Activated B cell treated with CpG ODN at 0.5 μM for 24 hours (primary cell): ENCODE data around the gene TTLL12. TPM values are rescaled to one million over a fixed set of nuclear protein-coding genes. Genes with fewer than 3 reads are reported as not detected.
A peak's percentile ranks its signal among the peaks of the same experiment; 100 is the strongest.

Experiments
- ATAC-seq: fragments of 200-7000 bp; cut with Tn5 transposase; one replicate; pipeline ENCODE4 v1.10.0; 2021; ENCODE audit warnings: low read depth, mild to moderate bottlenecking, moderate library complexity
- CTCF ChIA-PET: fragments of 350-600 bp; sonication (Branson Sonifier 250); formaldehyde crosslinking; loops from one replicate; lab custom pipeline; 2021; ENCODE audit warnings: antibody characterized with exemption; lab: Charles Lee
- POLR2A ChIA-PET: fragments of 350-600 bp; sonication (Branson Sonifier 250); formaldehyde crosslinking; loops from one replicate; lab custom pipeline; 2021; ENCODE audit warnings: antibody characterized with exemption; lab: Charles Lee
- DNase-seq: peaks from one replicate; pipeline ENCODE4 v3.0.0; 2022
- H3K27ac Mint-ChIP-seq: one replicate; pipeline ENCODE4 v1.8.0; 2020; ENCODE audit warnings: mixed read lengths
- H3K27me3 Mint-ChIP-seq: one replicate; pipeline ENCODE4 v1.8.0; 2021; ENCODE audit warnings: mixed read lengths
- H3K36me3 Mint-ChIP-seq: one replicate; pipeline ENCODE4 v1.8.0; 2021; ENCODE audit warnings: low read depth, mixed read lengths
- H3K4me1 Mint-ChIP-seq: one replicate; pipeline ENCODE4 v1.8.0; 2021; ENCODE audit warnings: mixed read lengths
- H3K4me3 Mint-ChIP-seq: one replicate; pipeline ENCODE4 v1.8.0; 2020; ENCODE audit warnings: mild to moderate bottlenecking, mixed read lengths
- H3K9me3 Mint-ChIP-seq: one replicate; pipeline ENCODE4 v1.8.0; 2020; ENCODE audit warnings: mixed read lengths
- intact Hi-C: fragments of 100-400 bp; cut with micrococcal nuclease; formaldehyde crosslinking; loops from one replicate; pipeline ENCODE4 v1.15.1; 2024
- total RNA-seq: library from RNA; stranded (reverse); gene quantifications from 2 replicates; pipeline ENCODE4 v1.2.3, GENCODE V29; 2022
- TF ChIP-seq, protein P1 (sequence below): fragments of 200-600 bp; IDR thresholded peaks from one replicate; pipeline ENCODE4 v1.8.0; 2022; ENCODE audit warnings: antibody characterized with exemption, mild to moderate bottlenecking

Gene TTLL12
- total RNA-seq, 1 donor from 2014 or later: 31.5 TPM

DNA sequence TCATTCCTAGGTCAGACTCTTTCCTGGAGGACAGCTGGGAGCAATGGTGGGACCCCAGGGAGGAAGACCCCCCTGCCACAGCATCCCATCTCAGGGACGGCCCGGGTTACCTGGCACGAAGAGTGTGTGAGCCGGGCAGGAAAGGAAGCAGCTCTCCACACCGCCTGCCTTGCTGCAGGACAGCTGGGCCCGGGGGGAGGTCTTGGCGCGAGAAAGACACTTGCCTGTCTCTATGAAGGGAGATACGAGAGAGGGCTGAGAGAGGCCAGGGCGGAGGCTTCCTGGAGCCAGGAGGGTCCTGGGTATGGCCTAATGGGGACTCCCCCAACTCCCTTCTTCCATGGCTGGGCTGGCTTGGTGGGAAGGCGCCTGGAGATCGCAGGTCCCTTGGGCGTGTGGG is 36.1 kb upstream of the TTLL12 start:
- ChIA-PET POLR2A (no interaction called here), CTCF (no interaction called here)
- Mint-ChIP-seq H3K27ac (no peak overlapping the region), H3K27me3 (peaks cover under 1% of the 10 kb centered on the region), H3K36me3 (no peaks in the 10 kb centered on the region), H3K4me3 (no peak overlapping the region), H3K9me3 (no peaks in the 10 kb centered on the region), H3K4me1 (no peaks in the 10 kb centered on the region)
- no peak for DNase-seq
- no peak for ATAC-seq
- intact Hi-C loops: no loop called here
- TF ChIP-seq, protein P1, sequence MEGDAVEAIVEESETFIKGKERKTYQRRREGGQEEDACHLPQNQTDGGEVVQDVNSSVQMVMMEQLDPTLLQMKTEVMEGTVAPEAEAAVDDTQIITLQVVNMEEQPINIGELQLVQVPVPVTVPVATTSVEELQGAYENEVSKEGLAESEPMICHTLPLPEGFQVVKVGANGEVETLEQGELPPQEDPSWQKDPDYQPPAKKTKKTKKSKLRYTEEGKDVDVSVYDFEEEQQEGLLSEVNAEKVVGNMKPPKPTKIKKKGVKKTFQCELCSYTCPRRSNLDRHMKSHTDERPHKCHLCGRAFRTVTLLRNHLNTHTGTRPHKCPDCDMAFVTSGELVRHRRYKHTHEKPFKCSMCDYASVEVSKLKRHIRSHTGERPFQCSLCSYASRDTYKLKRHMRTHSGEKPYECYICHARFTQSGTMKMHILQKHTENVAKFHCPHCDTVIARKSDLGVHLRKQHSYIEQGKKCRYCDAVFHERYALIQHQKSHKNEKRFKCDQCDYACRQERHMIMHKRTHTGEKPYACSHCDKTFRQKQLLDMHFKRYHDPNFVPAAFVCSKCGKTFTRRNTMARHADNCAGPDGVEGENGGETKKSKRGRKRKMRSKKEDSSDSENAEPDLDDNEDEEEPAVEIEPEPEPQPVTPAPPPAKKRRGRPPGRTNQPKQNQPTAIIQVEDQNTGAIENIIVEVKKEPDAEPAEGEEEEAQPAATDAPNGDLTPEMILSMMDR: no peak

DNA sequence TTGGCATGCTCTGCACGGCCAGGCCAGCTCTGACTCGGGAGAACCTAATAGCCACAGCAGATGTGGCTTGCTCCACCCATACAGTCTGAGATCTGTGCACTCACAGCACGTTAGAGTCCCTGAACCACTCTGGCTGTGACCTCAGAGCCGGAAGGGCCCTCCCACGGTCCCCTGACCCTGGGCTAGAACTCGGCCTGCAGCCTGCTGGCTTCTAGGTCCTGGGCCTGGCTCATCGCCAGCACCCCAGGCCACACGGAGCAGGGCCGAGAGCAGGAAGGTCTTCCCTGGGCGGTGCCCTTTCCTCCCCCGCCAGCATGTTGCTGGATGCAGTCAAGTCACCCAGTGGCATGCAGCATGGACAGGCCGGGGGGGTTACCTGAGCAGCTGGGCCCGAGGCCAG is 35.3 kb upstream of the TTLL12 start:
- CTCF ChIA-PET: no interaction called here
- H3K27me3 Mint-ChIP-seq: peaks cover 4% of the 10 kb centered on the region
- POLR2A ChIA-PET: no interaction called here

DNA sequence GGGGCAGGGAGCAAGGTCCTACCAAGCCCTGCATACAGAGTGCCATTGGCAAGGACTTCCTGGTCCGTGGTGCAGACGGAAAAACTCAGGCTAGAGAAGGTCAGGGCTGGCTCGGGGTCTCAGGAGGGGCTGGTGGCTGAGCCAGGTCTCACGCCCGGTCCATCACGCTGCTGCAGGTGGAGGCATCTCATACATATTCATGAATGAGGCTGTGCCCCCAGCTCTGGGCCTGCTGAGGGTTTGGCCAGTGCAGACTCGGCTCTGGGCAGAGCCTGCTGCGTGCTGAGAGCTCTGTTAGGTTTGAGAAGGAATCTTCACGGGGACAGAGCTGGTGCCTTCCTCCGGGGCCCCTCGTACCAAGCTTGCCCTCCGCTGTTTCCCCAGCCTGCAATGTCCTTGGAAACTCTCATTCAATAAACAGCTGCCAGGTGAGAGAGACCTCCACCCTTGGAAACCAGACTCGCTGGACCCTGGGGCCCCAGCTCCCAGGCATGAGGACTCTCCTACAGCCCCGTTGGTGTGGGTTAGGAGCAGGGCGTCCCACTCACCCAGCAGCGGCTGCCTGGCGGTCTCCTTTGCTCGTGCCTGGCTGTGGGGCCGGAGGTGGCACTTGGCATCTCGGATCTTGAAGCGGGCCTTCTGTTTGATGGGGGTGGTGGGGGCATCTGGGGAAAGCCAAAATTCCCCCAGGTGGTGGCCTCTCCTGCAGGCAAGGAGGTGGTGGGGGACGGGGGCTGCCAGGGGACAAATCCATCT is 33.9 kb upstream of the TTLL12 start:
- Mint-ChIP-seq H3K27ac (no peak overlapping the region), H3K9me3 (no peaks in the 10 kb centered on the region), H3K36me3 (no peaks in the 10 kb centered on the region), H3K4me3 (no peak overlapping the region), H3K27me3 (peaks cover 6% of the 10 kb centered on the region), H3K4me1 (no peaks in the 10 kb centered on the region)
- CTCF ChIA-PET: no interaction called here
- TF ChIP-seq, protein P1: no peak
- no peak for DNase-seq
- no peak for ATAC-seq
- intact Hi-C loops: no loop called here
- POLR2A ChIA-PET: no interaction called here

More for the DNA sequence above, 35.3 kb upstream of the TTLL12 start:
- no peak overlapping the region for H3K27ac Mint-ChIP-seq
- DNase-seq (no peak), ATAC-seq (no peak)
- TF ChIP-seq, protein P1: no peak
- no peaks in the 10 kb centered on the region for H3K4me1 Mint-ChIP-seq
- H3K36me3 Mint-ChIP-seq: no peaks in the 10 kb centered on the region
- no peaks in the 10 kb centered on the region for H3K9me3 Mint-ChIP-seq
- intact Hi-C loops: no loop called here
- no peak overlapping the region for H3K4me3 Mint-ChIP-seq

DNA sequence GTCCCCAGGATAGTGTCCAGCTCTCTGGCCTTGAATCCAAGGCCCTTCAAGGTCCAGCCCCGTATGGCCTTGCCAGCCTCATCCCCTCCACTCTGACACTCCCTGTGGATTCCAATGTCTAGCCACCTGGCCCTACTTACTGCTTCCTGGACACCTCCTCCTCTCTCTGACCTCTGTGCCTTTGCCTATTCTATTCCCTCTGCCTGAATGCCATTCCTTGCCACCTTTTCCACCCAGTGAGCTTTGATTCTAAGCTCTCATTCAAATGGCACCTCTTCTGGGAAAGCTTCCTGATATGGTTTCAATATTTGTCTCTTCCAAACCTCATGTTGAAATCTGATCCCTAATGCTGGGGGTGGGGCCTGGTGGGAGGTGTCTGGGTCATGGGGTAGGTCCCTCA is 31.9 kb upstream of the TTLL12 start:
- CTCF ChIA-PET: no interaction called here
- no peaks in the 10 kb centered on the region for H3K4me1 Mint-ChIP-seq
- H3K4me3 Mint-ChIP-seq: no peak overlapping the region
- H3K9me3 Mint-ChIP-seq: no peaks in the 10 kb centered on the region
- H3K27ac Mint-ChIP-seq: no peak overlapping the region
- H3K36me3 Mint-ChIP-seq: no peaks in the 10 kb centered on the region
- POLR2A ChIA-PET: no interaction called here
- TF ChIP-seq, protein P1: no peak
- peaks cover 6% of the 10 kb centered on the region for H3K27me3 Mint-ChIP-seq
- DNase-seq: no peak
- intact Hi-C loops: no loop called here
- ATAC-seq: no peak

DNA sequence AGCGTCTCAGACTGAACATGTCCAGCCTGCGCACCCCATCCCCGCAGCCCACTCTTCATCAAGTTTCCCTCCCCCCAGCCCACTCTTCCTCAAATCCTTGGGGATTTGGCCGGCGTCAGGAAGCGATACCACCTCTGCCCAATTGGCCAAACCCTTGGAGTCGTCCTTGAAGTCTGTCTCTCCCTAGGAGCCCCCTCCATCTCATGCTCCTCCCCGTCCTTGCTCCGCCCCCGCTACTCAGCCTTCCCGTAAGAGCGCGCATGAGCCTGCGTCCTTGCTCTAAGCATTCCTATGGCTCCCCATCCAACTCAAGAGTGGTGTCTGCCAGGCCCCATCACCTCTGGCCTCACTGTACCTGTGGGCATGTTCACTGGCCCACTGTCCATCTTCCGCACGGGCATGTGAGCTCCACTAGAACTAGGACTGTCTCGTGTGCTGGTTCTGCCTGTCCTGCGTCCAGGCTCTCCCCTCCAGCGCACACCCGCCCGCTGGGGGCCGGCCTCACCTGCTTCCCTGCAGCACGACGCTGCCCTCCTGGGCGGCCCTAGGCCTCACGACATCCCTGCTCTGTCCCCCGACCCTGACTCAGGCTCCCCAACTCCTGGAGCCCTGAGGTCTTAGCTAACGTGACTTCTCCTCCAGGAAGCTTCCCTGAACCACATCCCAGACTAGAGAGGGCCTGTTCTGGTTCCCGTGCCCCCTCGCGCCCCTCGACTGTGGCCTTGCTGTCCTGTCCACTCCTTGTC is 30.5 kb upstream of the TTLL12 start:
- Mint-ChIP-seq H3K9me3 (no peaks in the 10 kb centered on the region), H3K4me1 (no peaks in the 10 kb centered on the region), H3K27ac (no peak overlapping the region), H3K36me3 (no peaks in the 10 kb centered on the region), H3K4me3 (peak overlapping the region; percentile 39), H3K27me3 (peaks cover 11% of the 10 kb centered on the region)
- ATAC-seq: no peak
- CTCF ChIA-PET: no interaction called here
- TF ChIP-seq, protein P1: no peak
- intact Hi-C loops: no loop called here
- no peak for DNase-seq
- POLR2A ChIA-PET: no interaction called here
